HG02623 (cell line): Measurements from ENCODE around the gene ADAMTS2.

Experiments used
- ATAC-seq: cut with Tn5 transposase; IDR thresholded peaks from one replicate; pipeline ENCODE4 v1.9.1; 2021; ENCODE audit warnings: moderate library complexity; ENCODE audit not compliant: unreplicated experiment

The ADAMTS2 gene

DNA sequence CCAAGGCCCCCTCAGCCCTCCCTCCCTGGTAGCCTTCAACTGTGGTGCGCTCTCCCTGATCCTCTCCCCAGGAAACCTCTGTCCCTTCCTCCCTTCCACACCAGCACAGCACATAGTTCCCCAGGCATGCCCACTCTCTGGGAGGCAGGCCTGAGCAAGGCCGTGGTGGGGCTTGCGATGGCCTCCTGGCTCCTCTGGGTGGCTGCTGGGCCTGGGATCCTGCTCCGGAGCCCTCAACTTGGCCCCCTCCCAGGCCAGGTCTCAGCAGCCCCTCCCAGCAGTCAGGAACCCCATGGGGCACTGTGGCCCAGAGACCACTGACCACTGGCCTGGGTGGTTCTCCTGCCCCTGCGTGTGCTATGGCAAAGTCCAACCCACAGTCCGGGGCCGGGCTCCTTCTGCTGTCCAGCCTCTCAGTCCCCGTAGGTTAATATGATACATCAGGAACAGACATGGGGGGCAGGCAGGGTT, 159.3 kb downstream of the ADAMTS2 start:
- no peak for ATAC-seq

DNA sequence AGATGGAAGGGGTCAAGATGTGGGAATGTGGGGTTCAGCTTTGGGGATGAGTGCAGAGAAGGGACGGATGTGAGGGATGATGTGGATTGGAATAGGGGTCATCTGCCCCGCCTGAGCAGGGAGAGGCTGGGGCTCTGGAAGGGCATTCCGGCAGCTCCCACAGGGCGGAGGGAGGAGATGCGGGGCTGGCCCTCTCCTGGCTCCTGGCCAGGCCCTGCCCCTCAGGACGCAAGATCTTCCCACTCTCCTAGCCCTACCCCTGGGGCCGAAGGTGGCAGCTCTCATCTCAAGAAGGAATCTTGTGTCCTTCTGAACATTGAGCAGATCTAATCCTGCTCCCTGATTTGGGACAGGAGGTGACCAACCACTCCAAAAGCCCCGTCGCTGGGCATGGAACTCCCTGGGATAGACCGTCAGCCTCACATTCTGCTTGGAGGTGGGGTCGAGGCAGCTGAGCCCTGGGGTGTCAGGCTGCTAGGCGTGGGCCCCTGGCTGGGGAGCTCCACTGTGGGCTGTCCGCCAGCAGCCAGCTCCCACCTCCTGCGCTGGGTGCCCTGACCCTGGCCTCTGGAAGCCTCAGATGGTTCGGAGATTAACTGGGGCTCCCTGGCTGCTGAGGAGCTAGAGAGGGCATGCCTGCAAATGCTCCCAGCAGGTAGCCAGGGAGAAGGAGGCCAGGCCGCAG, 159.9 kb downstream of the ADAMTS2 start:
- ATAC-seq, result no peak

DNA sequence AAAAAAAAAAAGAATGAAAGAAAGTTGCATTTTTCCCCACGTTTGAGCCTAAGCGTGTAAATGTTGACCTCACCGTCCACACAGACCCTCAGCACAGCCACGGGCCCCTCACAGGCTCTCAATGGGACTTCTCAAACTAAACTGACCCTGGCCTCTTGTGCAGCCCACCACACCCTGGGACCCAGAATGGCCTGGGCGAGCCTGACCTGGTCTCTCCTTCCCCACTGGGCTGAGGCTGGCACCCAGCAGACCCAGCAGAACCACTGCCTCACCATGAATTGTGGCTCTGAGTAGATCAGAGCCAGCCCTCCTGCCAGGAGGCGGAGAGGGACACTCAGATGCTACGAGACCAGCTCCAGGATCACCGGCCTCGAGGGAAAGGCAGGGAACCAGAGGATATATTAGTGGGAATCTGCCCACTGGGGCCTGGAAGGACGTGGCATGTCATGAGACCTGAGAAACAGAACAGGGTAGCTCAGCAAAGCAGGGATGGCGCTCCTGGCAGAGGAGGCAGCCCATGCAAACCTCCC, 160.7 kb downstream of the ADAMTS2 start:
- ATAC-seq, result no peak

DNA sequence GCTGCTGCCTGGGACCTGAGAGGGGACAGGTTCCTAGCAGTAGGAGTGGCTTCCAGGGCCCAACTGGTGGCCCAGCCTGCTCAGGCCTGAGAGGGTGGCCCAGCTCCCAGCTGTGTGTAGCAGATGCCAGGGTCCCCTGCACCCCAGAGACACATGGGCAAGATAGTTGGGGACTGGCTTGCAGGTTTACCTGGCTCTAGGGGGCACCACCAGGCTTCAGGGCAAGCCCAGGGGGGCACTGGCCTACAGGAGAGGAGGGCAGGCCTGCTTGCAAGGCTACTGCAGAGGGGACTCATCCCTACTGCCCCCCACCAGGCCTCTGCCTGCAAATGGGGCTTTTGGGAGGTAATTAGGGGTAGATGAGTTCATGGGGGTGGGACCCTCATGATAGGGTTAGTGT, 161.8 kb downstream of the ADAMTS2 start:
- no peak for ATAC-seq

DNA sequence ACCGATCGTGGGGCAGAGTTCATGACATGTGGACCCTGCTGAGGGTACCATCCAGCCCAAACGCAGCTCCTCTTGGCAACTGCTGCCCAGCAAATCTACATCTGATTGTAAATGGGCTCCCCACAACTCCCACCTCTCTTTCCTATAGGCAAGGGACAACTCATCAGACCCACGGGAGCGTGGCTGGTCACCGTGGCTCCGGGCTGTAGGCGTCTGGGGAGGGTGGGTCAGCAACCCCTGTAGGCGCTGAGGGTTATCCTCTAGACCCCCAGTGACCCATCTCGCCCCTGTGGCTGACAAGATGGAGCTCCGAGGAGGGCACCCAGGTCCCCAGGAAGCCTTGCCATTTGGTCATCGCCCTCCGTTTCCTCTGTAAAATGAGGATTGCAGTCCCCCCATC, 162.7 kb downstream of the ADAMTS2 start:
- no peak for ATAC-seq

DNA sequence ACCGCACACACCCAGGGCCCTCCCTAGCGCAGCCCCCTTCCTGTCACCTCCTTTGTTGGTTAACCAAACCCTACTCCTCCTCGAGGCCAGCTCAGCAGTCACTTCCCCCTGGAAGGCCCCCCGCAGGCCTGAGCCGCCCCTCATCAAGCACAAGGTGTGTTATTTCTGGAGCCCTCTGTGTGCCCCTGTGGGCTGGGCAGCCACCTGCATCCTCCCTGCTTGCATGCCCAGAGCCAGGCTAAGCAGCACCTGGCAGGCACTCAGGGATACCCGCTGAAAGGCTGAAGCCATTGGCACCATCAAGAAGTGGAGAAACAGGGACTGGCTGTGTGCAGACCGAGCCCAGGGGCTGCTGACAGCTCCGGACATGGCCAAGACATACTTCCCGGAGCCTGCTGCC, 163.3 kb downstream of the ADAMTS2 start:
- ATAC-seq, result no peak

DNA sequence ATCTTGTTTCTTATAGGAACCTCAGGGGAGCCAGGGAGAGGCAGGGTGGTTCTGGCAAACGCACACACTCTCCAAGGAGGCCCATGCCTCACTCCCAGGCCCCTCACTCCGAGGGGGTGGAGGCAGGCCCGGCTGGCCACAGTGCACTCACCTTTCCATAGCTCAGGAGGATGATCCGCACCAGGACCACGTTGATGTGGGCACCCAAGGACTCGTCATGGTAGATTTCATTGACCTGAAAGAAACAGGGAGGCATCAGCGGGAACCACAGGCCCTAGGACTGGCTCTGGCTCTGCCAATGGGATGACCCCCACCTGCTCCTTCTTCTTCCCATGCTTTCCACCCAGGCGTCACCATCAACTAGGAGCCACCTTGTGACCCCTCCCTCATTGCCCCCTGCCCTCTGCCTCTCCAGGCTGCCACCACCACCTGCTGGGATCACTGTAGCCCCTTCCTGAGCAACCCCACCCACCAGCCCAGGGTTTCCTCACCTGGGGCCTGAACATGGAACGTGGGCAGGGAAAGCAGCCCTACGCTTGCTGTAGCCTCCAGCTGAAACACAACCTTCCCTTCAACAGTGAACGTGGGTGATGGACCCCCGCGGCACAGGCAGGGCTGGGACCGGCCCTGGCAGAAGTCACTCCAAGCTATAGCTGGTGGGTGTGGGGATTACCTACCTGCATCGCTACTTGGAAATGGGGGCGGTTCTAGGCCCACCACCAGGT, 164.2 kb downstream of the ADAMTS2 start:
- no peak for ATAC-seq

DNA sequence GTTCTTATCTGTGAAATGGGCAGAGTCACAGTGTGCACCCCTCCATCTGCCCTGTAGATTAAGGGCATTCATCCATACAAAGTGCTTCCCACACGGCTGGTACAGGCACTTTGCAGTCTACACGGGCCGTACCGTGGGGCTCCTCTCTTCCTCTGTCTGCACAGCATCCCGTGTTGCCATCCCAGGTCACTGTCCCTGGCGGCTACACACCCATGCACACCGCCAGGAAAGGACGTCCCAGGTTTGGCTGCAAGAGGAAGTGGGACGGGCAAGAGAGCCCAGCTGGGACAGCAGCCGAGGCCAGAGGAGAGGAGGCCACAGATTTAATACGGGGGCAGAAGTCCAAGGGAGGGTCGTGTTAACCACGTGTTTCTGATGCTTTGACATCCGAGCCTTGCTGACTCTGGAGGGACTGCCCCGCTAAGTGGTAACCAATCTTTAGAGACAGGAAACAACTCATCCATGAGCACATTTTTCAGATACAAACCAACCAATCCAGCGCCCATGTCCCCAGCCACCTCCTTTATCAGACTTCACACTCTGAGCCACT, 165.1 kb downstream of the ADAMTS2 start:
- ATAC-seq, result no peak

DNA sequence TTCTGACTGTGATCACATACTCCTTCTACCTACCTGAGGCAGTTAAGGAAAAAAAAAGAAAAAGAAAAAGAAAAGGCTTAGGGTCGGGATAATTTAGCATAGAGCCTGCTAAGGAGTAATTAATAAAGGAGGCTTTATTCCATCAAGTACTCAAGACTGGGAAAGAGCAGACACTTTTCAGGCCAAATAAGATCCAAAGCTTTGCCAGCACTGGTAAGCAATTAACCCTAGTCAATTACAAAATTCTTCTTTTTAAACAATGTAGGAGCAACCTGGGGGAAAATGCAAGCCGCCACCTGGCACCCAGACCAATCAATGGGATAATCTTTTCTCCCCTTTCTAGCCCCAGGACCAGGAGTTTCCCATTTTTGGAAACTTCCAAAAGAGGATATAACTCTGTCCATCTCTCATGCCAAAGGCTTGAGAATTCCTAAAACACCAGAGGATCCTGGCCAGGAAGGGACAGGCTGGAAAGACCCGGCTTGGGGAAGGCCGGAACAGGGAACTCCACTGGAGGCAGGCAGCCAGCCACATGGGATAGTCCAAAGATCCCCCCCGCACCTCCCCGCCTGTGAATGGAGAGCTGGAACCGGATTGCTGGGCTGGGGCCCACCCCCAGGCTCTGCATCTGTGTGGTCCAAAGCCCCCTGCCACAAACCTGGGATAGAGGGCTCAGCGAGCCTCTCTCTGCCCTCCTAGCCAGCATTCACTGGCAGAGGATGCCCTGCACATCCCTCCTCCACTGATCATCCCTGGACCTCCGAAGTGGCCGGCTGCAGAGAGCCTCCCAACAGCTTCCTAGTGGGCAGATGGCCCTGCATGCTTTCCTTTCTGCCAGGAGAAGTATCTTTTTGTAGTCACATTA, 167.3 kb downstream of the ADAMTS2 start:
- ATAC-seq, result no peak

DNA sequence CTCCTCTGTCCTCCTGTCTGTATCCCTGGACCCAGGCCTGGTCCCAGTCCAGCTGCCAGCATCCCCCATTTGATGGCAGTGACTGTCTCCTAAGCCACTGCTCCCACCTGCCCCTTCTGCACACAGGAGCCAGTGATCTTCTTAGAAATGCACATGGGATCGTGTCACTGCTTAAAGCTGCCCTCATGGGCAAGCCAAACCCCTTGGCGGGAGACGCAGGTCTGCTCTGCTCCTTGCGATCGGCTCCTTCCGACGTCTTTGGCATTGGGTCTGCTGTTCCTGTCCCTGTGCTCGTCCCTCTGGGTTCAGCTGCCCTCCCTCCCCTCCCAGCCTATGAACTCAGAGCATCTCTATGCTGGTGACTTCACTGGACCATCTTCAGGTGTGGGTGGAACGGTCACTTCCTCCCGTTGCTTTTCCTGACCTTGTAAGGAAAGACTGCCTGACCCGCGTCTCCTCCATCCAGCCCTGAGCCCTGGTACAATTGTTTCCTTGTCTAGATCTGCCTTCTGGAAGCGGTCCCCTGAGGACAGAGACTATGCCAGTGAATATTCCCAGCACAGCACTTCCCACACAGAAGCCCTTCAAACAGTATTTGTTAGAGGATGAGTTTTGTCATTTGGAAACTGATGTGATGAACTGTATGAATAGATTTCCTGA, 168.6 kb downstream of the ADAMTS2 start:
- no peak for ATAC-seq

DNA sequence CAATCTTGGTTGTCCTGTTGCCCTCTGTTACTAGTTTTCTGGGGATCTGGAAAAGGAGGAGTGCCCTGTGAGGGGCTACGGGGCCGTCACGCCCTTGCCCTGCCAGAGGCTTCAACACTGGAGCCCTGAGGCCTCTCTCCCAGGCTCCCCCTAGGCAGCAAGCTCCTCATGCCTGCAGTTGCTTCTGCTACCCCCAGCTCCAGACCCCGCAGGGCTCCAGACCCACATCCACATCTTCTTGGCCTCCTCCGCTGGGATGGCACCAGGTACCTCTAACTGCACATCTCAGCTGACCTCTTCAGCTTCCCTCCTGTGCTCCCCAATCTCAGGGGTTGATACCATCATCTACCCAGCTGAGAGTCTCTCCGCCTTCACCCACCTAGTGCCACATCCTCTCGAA, 169.1 kb downstream of the ADAMTS2 start:
- no peak for ATAC-seq

DNA sequence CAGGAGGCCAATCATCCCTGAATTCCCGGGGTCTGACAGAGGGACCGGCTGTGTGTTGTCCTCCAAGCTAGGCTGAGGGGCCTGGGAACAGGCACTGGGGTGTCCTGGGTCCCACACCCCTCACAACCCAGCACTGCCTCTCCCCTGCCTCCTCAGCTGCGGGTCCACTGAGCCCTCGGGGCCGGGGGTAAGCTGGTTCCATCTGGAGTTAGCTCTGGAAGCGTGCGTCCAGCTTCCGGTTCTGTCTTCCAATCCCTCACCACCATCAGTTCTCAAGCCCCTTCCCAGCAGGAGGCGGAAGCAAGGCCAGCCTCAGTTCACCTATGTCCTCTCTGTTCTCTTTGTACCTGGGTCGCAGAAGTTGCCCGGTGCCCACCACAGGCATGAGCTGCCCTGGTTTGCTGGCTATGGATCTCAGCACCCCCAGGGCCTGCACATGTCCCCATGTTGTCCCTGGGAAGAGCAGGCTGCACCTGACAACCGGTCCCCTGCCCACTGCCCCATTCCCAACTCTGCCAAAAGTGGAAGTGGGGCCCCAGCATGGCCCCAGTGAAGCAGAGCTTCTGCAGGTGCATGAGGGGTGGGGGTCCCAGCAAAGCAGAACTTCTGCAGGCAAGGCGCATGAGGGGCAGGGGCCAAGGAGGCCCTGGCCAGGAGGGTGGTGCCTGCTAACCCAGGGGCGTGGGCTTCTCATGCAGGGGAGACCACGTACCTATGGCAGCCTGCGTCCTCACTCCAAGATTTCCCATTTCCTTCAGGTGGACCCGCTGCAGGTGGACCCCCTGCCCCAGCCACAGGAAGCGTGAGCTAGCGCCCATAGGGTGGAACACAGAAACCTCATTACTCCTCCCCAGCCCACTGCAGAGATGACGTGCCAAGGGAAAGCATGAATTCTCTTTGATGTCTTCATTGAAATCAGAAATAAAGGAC, 173.2 kb downstream of the ADAMTS2 start:
- ATAC-seq, result no peak

DNA sequence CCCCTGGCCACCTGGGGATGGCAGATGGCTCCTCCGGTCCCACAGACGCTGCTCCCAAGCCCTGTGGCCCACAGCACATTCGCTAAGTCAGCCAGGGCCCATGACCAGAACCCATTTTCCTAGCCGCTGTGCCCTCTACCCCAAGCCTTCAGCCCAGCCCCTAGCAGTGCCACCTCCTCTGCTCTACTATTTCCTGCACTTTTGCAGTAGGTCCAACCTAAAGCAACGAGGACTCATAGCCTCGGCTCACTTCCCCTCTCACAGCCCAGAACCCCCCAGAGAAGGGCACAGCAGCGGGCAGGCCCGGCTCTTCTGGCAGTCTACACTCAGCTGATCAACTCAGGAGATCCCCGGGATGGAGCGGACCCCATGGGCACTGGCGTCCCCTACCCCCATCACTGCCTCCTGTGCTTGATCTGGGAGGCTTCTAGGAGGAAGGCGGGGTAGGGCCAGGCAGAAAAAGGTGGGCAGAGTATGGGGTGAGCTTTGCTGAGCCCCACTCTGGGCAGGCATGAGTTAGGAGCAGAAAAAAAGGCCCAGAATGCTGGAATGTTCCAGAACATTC, 173.9 kb downstream of the ADAMTS2 start:
- ATAC-seq, result no peak

DNA sequence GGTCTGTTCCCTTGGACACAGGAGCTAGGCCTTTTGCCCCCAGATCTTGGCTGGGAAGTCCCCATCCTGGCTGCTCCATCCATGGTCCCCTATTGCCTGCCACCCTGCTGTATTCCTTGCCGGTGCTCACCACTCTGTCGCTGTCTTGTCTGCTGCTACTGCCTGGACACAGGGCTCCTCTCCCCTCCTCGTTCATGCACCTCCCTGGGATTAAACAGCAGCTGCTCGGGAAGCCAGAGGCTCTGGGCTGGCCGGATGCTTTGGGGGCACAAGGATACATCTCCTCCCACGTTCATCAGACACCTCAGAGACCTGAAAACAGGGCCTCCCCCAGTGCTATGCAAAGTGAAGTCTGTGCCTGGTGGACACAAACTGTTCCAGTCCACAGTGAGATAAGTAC, 174.7 kb downstream of the ADAMTS2 start:
- ATAC-seq, result no peak

DNA sequence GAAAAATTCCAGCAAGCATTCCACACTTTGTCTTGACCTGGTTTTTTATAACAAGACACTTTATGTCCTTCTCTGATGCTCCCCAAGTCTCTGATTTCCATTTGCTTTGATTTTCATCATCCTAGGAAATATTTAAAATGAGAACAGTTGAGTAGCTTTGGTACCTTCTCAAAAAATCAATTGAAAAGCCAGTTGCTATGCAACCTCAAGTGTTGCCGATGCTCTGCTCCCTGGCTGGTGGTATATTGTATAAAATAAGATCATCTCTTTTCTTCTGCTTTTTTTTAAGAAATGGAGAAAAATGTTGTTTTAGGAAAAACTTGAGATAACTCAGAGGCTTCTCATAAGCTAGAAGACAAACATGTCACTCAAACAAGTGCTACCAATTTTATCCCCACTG, 175.4 kb downstream of the ADAMTS2 start:
- no peak for ATAC-seq

DNA sequence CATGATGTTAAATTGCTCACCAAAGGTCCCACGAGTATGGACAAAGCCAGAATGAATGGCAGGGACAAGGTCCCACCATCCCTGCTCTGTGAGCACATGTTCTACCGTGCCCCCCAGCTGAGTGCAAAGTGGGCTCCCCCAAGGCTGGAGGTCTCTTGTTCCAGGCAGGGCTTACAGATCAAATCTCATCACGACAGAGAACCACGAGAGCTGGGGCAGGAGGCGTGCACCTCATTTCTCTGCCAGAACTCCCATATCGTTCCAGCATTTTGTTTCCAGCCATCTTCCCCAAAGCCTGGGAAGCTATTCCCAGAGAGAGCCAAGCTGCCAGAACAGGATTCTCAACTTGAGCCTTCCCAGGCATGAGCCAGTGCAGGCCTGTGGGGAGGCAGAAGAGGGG, 176.6 kb downstream of the ADAMTS2 start:
- no peak for ATAC-seq

DNA sequence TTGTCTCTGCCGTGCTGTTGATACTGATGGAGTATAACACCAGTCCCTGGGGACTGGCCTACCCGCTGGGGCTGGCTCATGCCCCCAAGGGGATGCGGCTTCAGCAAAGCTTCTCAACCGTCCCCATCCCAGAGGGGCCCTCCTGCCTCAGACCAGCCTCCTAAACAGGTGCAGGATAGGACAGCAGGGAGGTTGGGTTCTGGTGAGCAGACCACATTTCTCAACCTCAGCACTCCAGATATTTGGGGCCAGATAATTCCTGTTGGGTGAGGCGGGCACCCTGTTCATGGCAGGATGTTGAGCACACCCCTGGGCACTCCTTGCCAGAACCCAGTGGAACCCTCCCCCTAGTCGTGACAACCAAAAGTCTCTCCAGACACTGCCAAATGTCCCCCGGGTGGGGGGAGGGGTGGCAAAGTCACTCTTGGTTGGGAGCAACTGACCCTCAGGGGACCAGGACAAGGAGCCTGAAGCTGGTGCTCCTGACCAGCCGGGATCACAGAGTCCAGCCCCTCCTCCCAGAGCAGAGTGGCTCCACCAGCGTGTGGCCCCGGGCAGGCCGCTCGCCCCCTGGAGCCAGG, 177.3 kb downstream of the ADAMTS2 start:
- no peak for ATAC-seq

DNA sequence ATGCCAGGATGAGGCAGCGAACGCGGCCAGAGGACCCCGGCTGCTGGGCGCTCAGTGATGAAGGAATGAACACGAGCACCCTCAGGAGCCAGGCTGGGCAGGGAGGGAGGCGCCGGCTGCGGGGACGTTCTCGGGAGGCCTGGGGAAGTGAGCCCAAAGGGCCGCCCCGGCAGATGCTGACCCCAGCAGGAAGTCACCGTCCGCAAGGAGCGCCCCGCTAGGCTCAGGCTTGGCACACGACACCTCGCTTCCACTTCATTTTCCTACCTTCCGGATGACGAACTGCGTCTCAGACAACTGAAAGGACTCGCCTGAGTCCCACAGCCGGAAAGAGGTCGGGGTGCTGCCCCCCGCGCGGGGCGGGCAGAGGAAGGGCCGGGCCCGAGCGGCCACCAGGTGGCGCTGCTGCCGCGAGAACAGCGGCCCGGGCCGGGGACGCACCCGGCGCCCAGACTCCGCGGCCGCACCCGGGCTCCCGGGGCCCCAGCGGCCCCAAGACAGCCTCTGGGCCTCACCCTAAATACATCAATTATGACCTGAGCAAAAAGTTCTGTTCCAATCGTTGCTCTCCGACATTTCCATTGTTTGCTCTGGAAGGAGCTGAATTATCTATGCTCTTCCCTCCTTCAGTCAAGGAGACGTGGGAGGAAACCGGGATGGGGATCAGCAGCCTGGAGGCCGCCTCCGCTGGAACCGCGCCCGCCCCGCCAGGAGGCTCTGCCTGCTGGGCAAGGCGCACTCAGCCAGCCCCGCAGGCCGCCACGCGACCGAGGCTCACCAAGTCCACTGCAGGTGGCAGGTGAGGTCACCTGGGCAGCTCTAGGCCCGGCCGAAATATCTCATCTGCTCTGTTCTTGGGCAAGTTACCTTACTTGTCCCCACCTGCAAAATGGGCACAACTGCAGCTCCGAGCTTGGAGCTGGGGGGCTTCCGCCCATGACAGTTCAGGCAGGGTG, 178.1 kb downstream of the ADAMTS2 start:
- ATAC-seq, result no peak
